Ramos (cell line): ENCODE results near the gene PEAK1.

ENCODE experiments used
- in situ Hi-C: fragments of 300-500 bp; cut with MboI; formaldehyde crosslinking; loops from one replicate; pipeline ENCODE4 v1.14.3; 2022; ENCODE audit warnings: low sequenced_read_pairs; ENCODE audit not compliant: unreplicated experiment

PEAK1 gene

GRCh38 chr15:77057685-77058084 is 362.2 kb downstream of the PEAK1 start:
- in situ Hi-C loops = no loop called here

- in situ Hi-C loops = no loop called here
Measured at GRCh38 chr15:77057072-77057471, 362.8 kb downstream of the PEAK1 start.

DNA sequence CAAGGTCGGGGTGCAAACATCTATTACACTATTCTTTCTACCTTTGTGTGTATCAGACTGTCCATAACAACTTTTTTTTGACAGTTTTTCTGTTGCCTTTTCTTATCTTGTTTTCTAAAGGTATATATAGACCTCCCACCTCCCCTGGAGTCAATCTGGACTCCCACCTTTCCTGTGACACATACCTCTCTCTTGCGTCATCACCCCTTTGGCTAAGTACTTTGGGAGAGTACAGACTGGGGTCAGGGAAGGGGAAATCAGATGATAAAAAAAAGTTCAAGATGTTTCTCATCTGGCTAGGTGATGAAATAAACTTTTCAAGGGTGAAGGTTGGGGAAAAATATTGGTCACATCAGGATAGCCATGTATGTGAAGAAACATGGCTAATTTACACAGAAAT is 366.2 kb downstream of the PEAK1 start:
- in situ Hi-C loops = no loop called here

DNA sequence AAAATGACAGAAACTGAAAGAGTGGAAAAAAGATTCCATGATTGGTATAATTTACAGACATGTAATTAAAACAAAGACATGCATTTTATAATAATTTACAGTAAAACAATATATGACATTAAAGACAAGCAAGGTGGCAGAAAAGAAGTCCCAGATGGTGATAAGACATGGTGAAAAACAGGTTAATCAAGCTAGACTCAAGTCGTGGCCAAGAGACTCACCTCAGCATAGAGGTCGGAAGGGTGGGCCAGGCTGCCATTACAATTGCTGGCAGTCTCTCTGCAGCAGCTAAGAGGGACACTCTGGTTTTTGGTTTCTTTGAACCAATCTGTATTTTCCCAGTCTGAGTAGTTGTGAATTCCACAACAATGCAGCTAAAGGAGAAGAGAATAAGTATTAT is 367.3 kb downstream of the PEAK1 start:
- in situ Hi-C loops = no loop called here
